ENCODE measurements around the gene UGT2A2.

UGT2A2 gene

GRCh38 chr4:69650872-69651271, 11.4 kb upstream of the UGT2A2 start:
- no peak for DNase-seq (ENCODE audit: low read depth)
- TF ChIP-seq CTCF (IDR thresholded peaks at IDR 0.05; ENCODE audit: insufficient read depth, low read depth, low read length, missing control alignments), result no peak

GRCh38 chr4:69649629-69650028, 10.2 kb upstream of the UGT2A2 start:
- DNase-seq (ENCODE audit: low read depth), result no peak
- no peak for TF ChIP-seq CTCF (IDR thresholded peaks at IDR 0.05; ENCODE audit: insufficient read depth, low read depth, low read length, missing control alignments)

More at GRCh38 chr4:69650872-69651271, 11.4 kb upstream of the UGT2A2 start:
- H3K4me3 ChIP-seq (ENCODE audit: low read depth, low read length), result no peak overlapping the region

GRCh38 chr4:69649207-69649606, 9.8 kb upstream of the UGT2A2 start:
- no peak for TF ChIP-seq CTCF (IDR thresholded peaks at IDR 0.05; ENCODE audit: insufficient read depth, low read depth, low read length, missing control alignments)
- DNase-seq (ENCODE audit: low read depth), result no peak
- H3K4me3 ChIP-seq (ENCODE audit: low read depth, low read length), result no peak overlapping the region

More at GRCh38 chr4:69649629-69650028, 10.2 kb upstream of the UGT2A2 start:
- no peak overlapping the region for H3K4me3 ChIP-seq (ENCODE audit: low read depth, low read length)

GRCh38 chr4:69642961-69643360, 3.5 kb upstream of the UGT2A2 start:
- H3K4me3 ChIP-seq (ENCODE audit: low read depth, low read length), result no peak overlapping the region
- TF ChIP-seq CTCF (IDR thresholded peaks at IDR 0.05; ENCODE audit: insufficient read depth, low read depth, low read length, missing control alignments), result no peak
- DNase-seq (ENCODE audit: low read depth), result no peak

DNA sequence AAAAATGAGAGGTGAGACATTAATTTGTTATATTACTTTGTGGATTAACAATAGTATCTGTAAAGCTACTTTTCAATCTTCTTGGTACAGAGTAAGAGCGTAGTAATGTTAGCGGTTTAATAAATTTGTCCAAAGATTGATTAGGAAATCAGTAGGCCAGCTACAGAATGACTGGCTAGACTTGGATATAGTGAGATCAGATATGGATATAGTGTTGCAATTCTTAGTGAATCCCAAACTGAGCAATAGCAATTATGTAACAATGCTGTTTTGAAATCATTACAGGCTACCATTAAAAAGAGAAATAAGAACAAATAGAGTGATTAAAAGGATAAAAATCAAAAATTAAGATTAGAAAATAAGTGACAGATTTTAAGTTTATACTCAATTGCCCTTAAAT, 847 bp upstream of the UGT2A2 start:
- no peak for DNase-seq (ENCODE audit: low read depth)
- TF ChIP-seq CTCF (IDR thresholded peaks at IDR 0.05; ENCODE audit: insufficient read depth, low read depth, low read length, missing control alignments), result no peak
- H3K4me3 ChIP-seq (ENCODE audit: low read depth, low read length), result no peak overlapping the region

GRCh38 chr4:69617083-69617694, 22.3 kb downstream of the UGT2A2 start:
- no peak overlapping the region for H3K4me3 ChIP-seq (ENCODE audit: low read depth, low read length)
- TF ChIP-seq CTCF (IDR thresholded peaks at IDR 0.05; ENCODE audit: insufficient read depth, low read depth, low read length, missing control alignments), result peak; percentile 23
- DNase-seq (ENCODE audit: low read depth), result peak; percentile 40

- no peak overlapping the region for H3K4me3 ChIP-seq (ENCODE audit: low read depth, low read length)
- no peak for TF ChIP-seq CTCF (IDR thresholded peaks at IDR 0.05; ENCODE audit: insufficient read depth, low read depth, low read length, missing control alignments)
- DNase-seq (ENCODE audit: low read depth), result no peak
Measured at GRCh38 chr4:69610484-69610883, 29.0 kb downstream of the UGT2A2 start.

All from GM12865 (cell line).